Activated naive CD4-positive, alpha-beta T cell treated with anti-CD3 and anti-CD28 coated beads, Interleukin-2, amount 50 U/mL, for 24 hours (primary cell): ENCODE results near the gene UBE2L6.

ENCODE experiments used
- H3K27ac Mint-ChIP-seq: one replicate; pipeline ENCODE4 v1.8.0; 2021; ENCODE audit warnings: mild to moderate bottlenecking, mixed read lengths
- H3K27me3 Mint-ChIP-seq: one replicate; pipeline ENCODE4 v1.8.0; 2021; ENCODE audit warnings: mixed read lengths
- H3K36me3 Mint-ChIP-seq: one replicate; pipeline ENCODE4 v1.8.0; 2021; ENCODE audit warnings: mixed read lengths
- H3K4me1 Mint-ChIP-seq: one replicate; pipeline ENCODE4 v1.8.0; 2021; ENCODE audit warnings: mixed read lengths
- H3K4me3 Mint-ChIP-seq: one replicate; pipeline ENCODE4 v1.8.0; 2021; ENCODE audit warnings: mild to moderate bottlenecking, mixed read lengths
- H3K9me3 Mint-ChIP-seq: one replicate; pipeline ENCODE4 v1.8.0; 2021; ENCODE audit warnings: mixed read lengths

Gene UBE2L6

GRCh38 chr11:57586711-57587245, 19.3 kb upstream of the UBE2L6 start:
- peaks cover 4% of the 10 kb centered on the region for H3K4me1 Mint-ChIP-seq
- H3K27me3 Mint-ChIP-seq, result no peaks in the 10 kb centered on the region
- no peak overlapping the region for H3K4me3 Mint-ChIP-seq
- no peaks in the 10 kb centered on the region for H3K9me3 Mint-ChIP-seq
- no peak overlapping the region for H3K27ac Mint-ChIP-seq
- no peaks in the 10 kb centered on the region for H3K36me3 Mint-ChIP-seq

- H3K36me3 Mint-ChIP-seq, result no peaks in the 10 kb centered on the region
- no peak overlapping the region for H3K27ac Mint-ChIP-seq
- peaks cover 4% of the 10 kb centered on the region for H3K4me1 Mint-ChIP-seq
- no peaks in the 10 kb centered on the region for H3K9me3 Mint-ChIP-seq
- no peaks in the 10 kb centered on the region for H3K27me3 Mint-ChIP-seq
- H3K4me3 Mint-ChIP-seq, result no peak overlapping the region
Measured at GRCh38 chr11:57585301-57585700, 17.8 kb upstream of the UBE2L6 start.

- no peaks in the 10 kb centered on the region for H3K27me3 Mint-ChIP-seq
- no peaks in the 10 kb centered on the region for H3K36me3 Mint-ChIP-seq
- H3K4me1 Mint-ChIP-seq, result peaks cover 4% of the 10 kb centered on the region
- H3K27ac Mint-ChIP-seq, result no peak overlapping the region
- no peak overlapping the region for H3K4me3 Mint-ChIP-seq
- H3K9me3 Mint-ChIP-seq, result no peaks in the 10 kb centered on the region
Measured at GRCh38 chr11:57584341-57584740, 16.9 kb upstream of the UBE2L6 start.

GRCh38 chr11:57574061-57574460, 6.6 kb upstream of the UBE2L6 start:
- Mint-ChIP-seq H3K27ac (no peak overlapping the region), H3K9me3 (no peaks in the 10 kb centered on the region), H3K4me3 (no peak overlapping the region), H3K27me3 (no peaks in the 10 kb centered on the region), H3K36me3 (peaks cover 1% of the 10 kb centered on the region), H3K4me1 (peaks cover 13% of the 10 kb centered on the region)

- Mint-ChIP-seq H3K36me3 (peaks cover 1% of the 10 kb centered on the region), H3K27me3 (no peaks in the 10 kb centered on the region), H3K27ac (no peak overlapping the region), H3K9me3 (no peaks in the 10 kb centered on the region), H3K4me1 (peaks cover 22% of the 10 kb centered on the region), H3K4me3 (no peak overlapping the region)
Measured at GRCh38 chr11:57571606-57572005, 4.1 kb upstream of the UBE2L6 start.

- H3K4me1 Mint-ChIP-seq, result peaks cover 50% of the 10 kb centered on the region
- H3K27ac Mint-ChIP-seq, result peak overlapping the region; percentile 99
- H3K27me3 Mint-ChIP-seq, result no peaks in the 10 kb centered on the region
- peak overlapping the region; percentile 98 for H3K4me3 Mint-ChIP-seq
- no peaks in the 10 kb centered on the region for H3K9me3 Mint-ChIP-seq
- H3K36me3 Mint-ChIP-seq, result peaks cover 6% of the 10 kb centered on the region
Measured at GRCh38 chr11:57568330-57568766, 876 bp upstream of the UBE2L6 start.

GRCh38 chr11:57566905-57567514, 462 bp downstream of the UBE2L6 start:
- peak overlapping the region; percentile 95 for H3K4me3 Mint-ChIP-seq
- peaks cover 6% of the 10 kb centered on the region for H3K36me3 Mint-ChIP-seq
- H3K9me3 Mint-ChIP-seq, result no peaks in the 10 kb centered on the region
- H3K4me1 Mint-ChIP-seq, result peaks cover 59% of the 10 kb centered on the region
- peak overlapping the region; percentile 100 for H3K27ac Mint-ChIP-seq
- H3K27me3 Mint-ChIP-seq, result no peaks in the 10 kb centered on the region

- Mint-ChIP-seq H3K27ac (peak overlapping the region; percentile 100), H3K4me1 (peaks cover 60% of the 10 kb centered on the region), H3K27me3 (no peaks in the 10 kb centered on the region), H3K9me3 (no peaks in the 10 kb centered on the region), H3K4me3 (peak overlapping the region; percentile 95), H3K36me3 (peaks cover 8% of the 10 kb centered on the region)
Measured at GRCh38 chr11:57566005-57566904, 1.2 kb downstream of the UBE2L6 start.

- H3K4me1 Mint-ChIP-seq, result peaks cover 58% of the 10 kb centered on the region
- H3K4me3 Mint-ChIP-seq, result peak overlapping the region; percentile 20
- H3K36me3 Mint-ChIP-seq, result peaks cover 14% of the 10 kb centered on the region
- H3K27me3 Mint-ChIP-seq, result no peaks in the 10 kb centered on the region
- no peaks in the 10 kb centered on the region for H3K9me3 Mint-ChIP-seq
- peak overlapping the region; percentile 30 for H3K27ac Mint-ChIP-seq
Measured at GRCh38 chr11:57562596-57562995, 4.9 kb downstream of the UBE2L6 start.

- no peaks in the 10 kb centered on the region for H3K27me3 Mint-ChIP-seq
- peaks cover 16% of the 10 kb centered on the region for H3K36me3 Mint-ChIP-seq
- H3K4me3 Mint-ChIP-seq, result no peak overlapping the region
- peaks cover 50% of the 10 kb centered on the region for H3K4me1 Mint-ChIP-seq
- H3K9me3 Mint-ChIP-seq, result no peaks in the 10 kb centered on the region
- peak overlapping the region; percentile 35 for H3K27ac Mint-ChIP-seq
Measured at GRCh38 chr11:57560146-57560545, 7.3 kb downstream of the UBE2L6 start.

- Mint-ChIP-seq H3K27me3 (no peaks in the 10 kb centered on the region), H3K36me3 (peaks cover 7% of the 10 kb centered on the region), H3K4me3 (no peak overlapping the region), H3K27ac (no peak overlapping the region), H3K9me3 (no peaks in the 10 kb centered on the region), H3K4me1 (peaks cover 14% of the 10 kb centered on the region)
Measured at GRCh38 chr11:57556041-57556440, 11.4 kb downstream of the UBE2L6 start.

- Mint-ChIP-seq H3K4me3 (no peak overlapping the region), H3K27me3 (no peaks in the 10 kb centered on the region), H3K36me3 (peaks cover 6% of the 10 kb centered on the region), H3K9me3 (no peaks in the 10 kb centered on the region), H3K4me1 (peaks cover 10% of the 10 kb centered on the region), H3K27ac (peak overlapping the region; percentile 80)
Measured at GRCh38 chr11:57555393-57555792, 12.1 kb downstream of the UBE2L6 start.

- Mint-ChIP-seq H3K27ac (peak overlapping the region; percentile 68), H3K4me1 (peaks cover 6% of the 10 kb centered on the region), H3K4me3 (no peak overlapping the region), H3K9me3 (no peaks in the 10 kb centered on the region), H3K27me3 (no peaks in the 10 kb centered on the region), H3K36me3 (peaks cover 7% of the 10 kb centered on the region)
Measured at GRCh38 chr11:57552479-57552878, 15.0 kb downstream of the UBE2L6 start.

GRCh38 chr11:57551941-57552340, 15.5 kb downstream of the UBE2L6 start:
- H3K36me3 Mint-ChIP-seq, result peaks cover 7% of the 10 kb centered on the region
- H3K27ac Mint-ChIP-seq, result no peak overlapping the region
- H3K4me3 Mint-ChIP-seq, result no peak overlapping the region

GRCh38 chr11:57549983-57550382, 17.5 kb downstream of the UBE2L6 start:
- Mint-ChIP-seq H3K36me3 (peaks cover 4% of the 10 kb centered on the region), H3K4me1 (peaks cover 8% of the 10 kb centered on the region), H3K4me3 (no peak overlapping the region), H3K9me3 (no peaks in the 10 kb centered on the region), H3K27me3 (no peaks in the 10 kb centered on the region), H3K27ac (peak overlapping the region; percentile 61)

More at GRCh38 chr11:57551941-57552340, 15.5 kb downstream of the UBE2L6 start:
- no peaks in the 10 kb centered on the region for H3K9me3 Mint-ChIP-seq
- no peaks in the 10 kb centered on the region for H3K27me3 Mint-ChIP-seq
- H3K4me1 Mint-ChIP-seq, result peaks cover 11% of the 10 kb centered on the region

GRCh38 chr11:57547854-57548377, 19.6 kb downstream of the UBE2L6 start:
- Mint-ChIP-seq H3K4me1 (peaks cover 8% of the 10 kb centered on the region), H3K27me3 (no peaks in the 10 kb centered on the region), H3K9me3 (no peaks in the 10 kb centered on the region), H3K27ac (peak overlapping the region; percentile 17), H3K4me3 (no peak overlapping the region), H3K36me3 (peaks cover 4% of the 10 kb centered on the region)
